ENCODE measurements around the gene ALDH18A1. TPM values are rescaled to one million over a fixed set of nuclear protein-coding genes. Genes with fewer than 3 reads are reported as not detected.

ALDH18A1 gene
- total and polyA plus RNA-seq, 2 donors (not counting 3 experiments of a cell fraction or from before 2014, with no cell fraction given) = 53.2 to 92.6 TPM

DNA sequence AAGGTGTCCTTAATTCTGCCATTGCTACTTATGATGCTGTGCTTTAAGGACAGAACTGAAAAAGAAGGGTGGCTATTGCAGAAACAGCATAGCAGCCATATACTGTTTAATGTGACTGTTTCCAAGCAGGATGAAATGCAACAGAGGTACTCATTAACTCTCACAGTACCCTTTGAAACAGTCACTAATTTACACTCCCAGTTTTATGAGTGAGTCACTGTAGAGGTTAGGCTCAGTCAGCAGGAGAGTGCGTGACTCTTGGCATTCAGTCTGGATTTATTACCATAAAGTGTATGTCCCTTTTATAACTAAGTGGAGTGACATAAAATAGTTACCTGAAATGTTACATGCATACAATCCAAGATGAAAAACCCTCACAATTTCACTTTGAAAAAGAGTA, 27.7 kb downstream of the ALDH18A1 start:
- Histone ChIP-seq H3K4me2 (ENCODE audit: insufficient read depth, low read length) (no peak overlapping the region), H3K27me3 (ENCODE audit: control insufficient read depth in 2 of 2, insufficient read depth in 2 of 2, low read length in 2 of 2) (no peaks in the 10 kb centered on the region), H4K20me1 (replicated peaks; ENCODE audit: control insufficient read depth, extremely low read depth, insufficient read depth, low read length) (no peaks in the 10 kb centered on the region), H3K79me2 (ENCODE audit: control insufficient read depth, insufficient read depth, low read length) (no peaks in the 10 kb centered on the region), H3K27ac (ENCODE audit: insufficient read depth, low read depth, low read length) (no peak overlapping the region), H3K9me1 (replicated peaks; ENCODE audit: control insufficient read depth, extremely low read depth, insufficient read depth, low read length) (no peaks in the 10 kb centered on the region), H3K4me1 (ENCODE audit: control insufficient read depth, extremely low read depth, insufficient read depth, low read length) (no peaks in the 10 kb centered on the region), H3K9me3 (replicated peaks; ENCODE audit: control insufficient read depth, insufficient read depth, low read length) (no peaks in the 10 kb centered on the region), H3K36me3 (ENCODE audit: control insufficient read depth in 2 of 2, extremely low read depth in 1 of 2, insufficient read depth in 2 of 2, low read length in 2 of 2) (peaks cover 26 to 39% of the 10 kb centered on the region in 2 experiments), H3K9ac (replicated peaks; ENCODE audit: extremely low read depth, insufficient read depth, low read length) (no peak overlapping the region), H3K4me3 (replicated peaks in 1 of 3; ENCODE audit: insufficient read depth in 1 of 3, low read depth in 1 of 3, low read length in 3 of 3) (no peak overlapping the region), H2AFZ (ENCODE audit: low read depth, low read length) (no peak overlapping the region)
- DNase-seq (ENCODE audit: low read depth, low spot score) (no peak), FAIRE-seq (no peak)
- intact Hi-C loops (cut with micrococcal nuclease) (no loop called here), dilution Hi-C loops (cut with MboI; ENCODE audit: extremely low pct_ligation_motif_present, low sequenced_read_pairs) (no loop called here)
- POLR2A ChIA-PET = no interaction called here
- BruUV-seq (replicated peaks) = no TSS peak
- CTCF ChIA-PET = no interaction called here
- TF ChIP-seq JUN (IDR thresholded peaks at IDR 0.05; ENCODE audit: borderline replicate concordance, insufficient read depth, insufficient read length, low read depth) = no peak
- no peak for TF ChIP-seq POLR2A (IDR thresholded peaks at IDR 0.05; ENCODE audit: low read depth, low read length)
- TF ChIP-seq, protein P1, sequence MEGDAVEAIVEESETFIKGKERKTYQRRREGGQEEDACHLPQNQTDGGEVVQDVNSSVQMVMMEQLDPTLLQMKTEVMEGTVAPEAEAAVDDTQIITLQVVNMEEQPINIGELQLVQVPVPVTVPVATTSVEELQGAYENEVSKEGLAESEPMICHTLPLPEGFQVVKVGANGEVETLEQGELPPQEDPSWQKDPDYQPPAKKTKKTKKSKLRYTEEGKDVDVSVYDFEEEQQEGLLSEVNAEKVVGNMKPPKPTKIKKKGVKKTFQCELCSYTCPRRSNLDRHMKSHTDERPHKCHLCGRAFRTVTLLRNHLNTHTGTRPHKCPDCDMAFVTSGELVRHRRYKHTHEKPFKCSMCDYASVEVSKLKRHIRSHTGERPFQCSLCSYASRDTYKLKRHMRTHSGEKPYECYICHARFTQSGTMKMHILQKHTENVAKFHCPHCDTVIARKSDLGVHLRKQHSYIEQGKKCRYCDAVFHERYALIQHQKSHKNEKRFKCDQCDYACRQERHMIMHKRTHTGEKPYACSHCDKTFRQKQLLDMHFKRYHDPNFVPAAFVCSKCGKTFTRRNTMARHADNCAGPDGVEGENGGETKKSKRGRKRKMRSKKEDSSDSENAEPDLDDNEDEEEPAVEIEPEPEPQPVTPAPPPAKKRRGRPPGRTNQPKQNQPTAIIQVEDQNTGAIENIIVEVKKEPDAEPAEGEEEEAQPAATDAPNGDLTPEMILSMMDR (IDR thresholded peaks at IDR 0.05; ENCODE audit: extremely low read depth in 1 of 2, insufficient read depth in 1 of 2, low read depth in 1 of 2, low read length in 2 of 2) = no peak
- no peak for TF ChIP-seq MYC (IDR thresholded peaks at IDR 0.05; ENCODE audit: low read depth, low read length)
- TF ChIP-seq MAX (IDR thresholded peaks at IDR 0.05; ENCODE audit: insufficient read depth, insufficient read length) = no peak
- TF ChIP-seq GATA2 (IDR thresholded peaks at IDR 0.05; ENCODE audit: insufficient read depth, insufficient read length, low read depth, low read length) = no peak
- no peak for TF ChIP-seq POLR2AphosphoS5 (IDR thresholded peaks at IDR 0.05; ENCODE audit: insufficient read depth, low read depth, low read length)
- no peak for TF ChIP-seq FOS (IDR thresholded peaks at IDR 0.05; ENCODE audit: borderline replicate concordance, insufficient read depth, low read length)
- TF ChIP-seq EZH2 (IDR thresholded peaks at IDR 0.05; ENCODE audit: borderline replicate concordance, low read depth, low read length, severe bottlenecking) = no peak
